GM13977 (cell line): ENCODE results near the gene RNGTT.

Source experiments
- DNase-seq: peaks from one replicate; pipeline ENCODE4 v3.0.0; 2012; ENCODE audit warnings: low spot score
- in situ Hi-C: fragments of 300-500 bp; cut with MboI; formaldehyde crosslinking; loops from one replicate; pipeline ENCODE4 v1.12.0; 2022; ENCODE audit warnings: low sequenced_read_pairs, low pct_unique_long_range_greater_than_20kb, mixed read lengths, inconsistent platforms; ENCODE audit not compliant: unreplicated experiment
- TF ChIP-seq, protein P1 (sequence below): IDR thresholded peaks from 2 replicates; pipeline ENCODE4 v1.5.1; 2012; ENCODE audit warnings: mild to moderate bottlenecking, control low read depth; ENCODE audit not compliant: insufficient read depth; ENCODE audit errors: extremely low read depth, missing control alignments

The RNGTT gene

DNA sequence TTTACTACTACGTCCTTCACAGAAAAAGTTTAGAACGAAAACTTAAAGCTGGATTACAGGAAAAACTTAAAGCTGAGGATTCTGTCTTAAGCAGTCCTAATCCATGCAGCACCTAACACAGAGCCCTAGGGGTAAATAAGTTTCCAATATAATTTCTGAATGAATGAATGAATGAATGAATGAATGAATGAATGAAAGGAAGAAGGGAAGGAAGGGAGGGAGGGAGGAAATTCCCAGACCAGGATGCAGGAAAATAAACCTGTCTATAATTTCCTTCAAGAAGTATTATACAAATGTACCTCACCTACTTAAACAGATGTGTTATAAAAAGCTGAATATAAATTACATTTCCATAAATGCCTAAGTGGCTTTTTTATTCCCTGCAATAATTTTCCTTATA is 83.4 kb downstream of the RNGTT start:
- TF ChIP-seq, protein P1, sequence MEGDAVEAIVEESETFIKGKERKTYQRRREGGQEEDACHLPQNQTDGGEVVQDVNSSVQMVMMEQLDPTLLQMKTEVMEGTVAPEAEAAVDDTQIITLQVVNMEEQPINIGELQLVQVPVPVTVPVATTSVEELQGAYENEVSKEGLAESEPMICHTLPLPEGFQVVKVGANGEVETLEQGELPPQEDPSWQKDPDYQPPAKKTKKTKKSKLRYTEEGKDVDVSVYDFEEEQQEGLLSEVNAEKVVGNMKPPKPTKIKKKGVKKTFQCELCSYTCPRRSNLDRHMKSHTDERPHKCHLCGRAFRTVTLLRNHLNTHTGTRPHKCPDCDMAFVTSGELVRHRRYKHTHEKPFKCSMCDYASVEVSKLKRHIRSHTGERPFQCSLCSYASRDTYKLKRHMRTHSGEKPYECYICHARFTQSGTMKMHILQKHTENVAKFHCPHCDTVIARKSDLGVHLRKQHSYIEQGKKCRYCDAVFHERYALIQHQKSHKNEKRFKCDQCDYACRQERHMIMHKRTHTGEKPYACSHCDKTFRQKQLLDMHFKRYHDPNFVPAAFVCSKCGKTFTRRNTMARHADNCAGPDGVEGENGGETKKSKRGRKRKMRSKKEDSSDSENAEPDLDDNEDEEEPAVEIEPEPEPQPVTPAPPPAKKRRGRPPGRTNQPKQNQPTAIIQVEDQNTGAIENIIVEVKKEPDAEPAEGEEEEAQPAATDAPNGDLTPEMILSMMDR, result no peak
- in situ Hi-C loops, result no loop called here
- no peak for DNase-seq

DNA sequence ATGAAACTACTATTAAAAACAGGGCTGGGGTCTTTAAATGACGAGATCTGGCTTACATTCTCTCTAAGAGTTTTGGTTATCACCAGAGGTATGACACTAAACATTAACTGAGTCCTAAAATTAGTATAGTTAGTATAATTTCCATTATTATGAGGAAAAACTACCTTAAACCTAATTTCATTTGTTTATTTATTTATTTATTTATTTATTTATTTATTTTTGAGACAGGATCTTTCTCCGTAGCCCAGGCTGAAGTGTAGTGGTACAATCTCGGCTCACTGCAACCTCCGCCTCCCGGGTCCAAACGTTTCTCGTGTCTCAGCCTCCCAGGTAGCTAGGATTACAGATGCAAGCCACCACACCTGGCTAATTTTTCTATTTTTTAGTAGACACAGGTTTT is 85.5 kb downstream of the RNGTT start:
- TF ChIP-seq, protein P1, result no peak
- DNase-seq, result no peak
- in situ Hi-C loops, result no loop called here

DNA sequence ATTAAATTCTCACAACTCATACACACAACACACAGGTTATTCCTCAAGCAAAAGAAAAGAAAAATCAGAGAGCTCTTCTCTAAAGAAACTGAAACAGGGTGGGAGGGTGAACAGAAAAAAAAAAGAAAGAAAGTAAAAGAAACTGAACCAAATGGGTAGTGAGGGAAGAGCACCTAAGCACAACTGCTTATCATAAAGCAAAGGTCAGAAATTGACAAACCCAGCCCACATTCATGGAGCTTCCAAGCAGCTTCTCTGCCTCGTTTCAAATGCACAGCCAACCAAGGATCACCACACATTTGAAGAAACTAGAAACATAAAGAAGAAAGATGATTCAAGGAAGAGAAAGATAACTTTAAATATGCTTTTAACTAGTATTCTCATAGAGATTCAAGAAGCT is 90.5 kb downstream of the RNGTT start:
- TF ChIP-seq, protein P1, result no peak
- in situ Hi-C loops, result loop anchor here (25.0 kb wide), 1 partner anchor 936 kb away; no protein-coding TSS in a partner anchor

DNA sequence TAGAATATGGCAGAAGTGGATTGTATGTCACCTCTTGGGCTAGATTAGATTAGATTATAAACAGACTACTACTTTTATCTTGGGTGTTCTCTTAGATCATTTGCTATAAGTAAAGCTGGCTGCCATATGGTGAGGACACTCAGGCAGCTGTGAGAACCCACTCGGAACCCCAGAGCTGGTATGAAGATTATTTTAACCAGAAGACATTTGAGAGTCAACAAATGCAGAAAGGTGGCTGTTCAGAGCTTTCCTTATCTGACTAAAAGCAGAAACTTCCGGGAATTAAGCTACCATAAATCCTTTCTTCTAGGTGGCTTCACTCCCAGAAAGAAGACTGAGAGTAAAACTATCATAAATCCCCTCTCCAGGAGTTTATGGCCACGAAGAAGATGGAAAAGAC is 91.9 kb downstream of the RNGTT start:
- in situ Hi-C loops, result loop anchor here (25.0 kb wide), 1 partner anchor 934 kb away; no protein-coding TSS in a partner anchor
- DNase-seq, result no peak
- TF ChIP-seq, protein P1, result no peak

More for the DNA sequence above, 90.5 kb downstream of the RNGTT start:
- no peak for DNase-seq

DNA sequence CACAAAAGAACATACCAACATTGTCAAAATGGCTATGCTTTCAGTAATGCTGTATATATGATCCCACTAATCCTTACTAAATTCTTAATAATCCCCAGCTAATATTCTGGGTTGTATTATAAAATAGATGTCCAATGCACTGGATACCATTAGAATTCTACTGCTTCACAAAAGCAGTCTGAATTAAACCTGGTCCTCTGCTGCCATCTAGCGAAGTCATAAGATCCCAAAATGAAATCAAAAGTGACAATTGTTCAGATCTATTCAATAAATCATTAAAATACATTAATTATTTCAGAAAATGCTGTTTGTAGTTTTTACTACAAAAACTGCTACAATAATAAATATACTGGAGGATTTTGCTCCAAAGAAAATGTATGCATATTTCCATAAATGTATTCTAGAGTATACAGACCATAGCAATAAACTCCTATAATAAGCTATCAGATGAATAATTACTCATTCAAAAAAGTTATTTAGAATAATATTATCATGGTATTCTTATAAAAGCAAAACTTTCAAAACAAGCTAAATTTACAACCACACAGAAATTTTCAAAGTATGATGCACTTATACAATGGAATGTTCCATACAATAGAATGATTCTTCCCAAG is 92.6 kb downstream of the RNGTT start:
- in situ Hi-C loops, result loop anchor here (25.0 kb wide), 1 partner anchor 934 kb away; no protein-coding TSS in a partner anchor
- peak; percentile 10 for DNase-seq
- TF ChIP-seq, protein P1, result peak; percentile 51

DNA sequence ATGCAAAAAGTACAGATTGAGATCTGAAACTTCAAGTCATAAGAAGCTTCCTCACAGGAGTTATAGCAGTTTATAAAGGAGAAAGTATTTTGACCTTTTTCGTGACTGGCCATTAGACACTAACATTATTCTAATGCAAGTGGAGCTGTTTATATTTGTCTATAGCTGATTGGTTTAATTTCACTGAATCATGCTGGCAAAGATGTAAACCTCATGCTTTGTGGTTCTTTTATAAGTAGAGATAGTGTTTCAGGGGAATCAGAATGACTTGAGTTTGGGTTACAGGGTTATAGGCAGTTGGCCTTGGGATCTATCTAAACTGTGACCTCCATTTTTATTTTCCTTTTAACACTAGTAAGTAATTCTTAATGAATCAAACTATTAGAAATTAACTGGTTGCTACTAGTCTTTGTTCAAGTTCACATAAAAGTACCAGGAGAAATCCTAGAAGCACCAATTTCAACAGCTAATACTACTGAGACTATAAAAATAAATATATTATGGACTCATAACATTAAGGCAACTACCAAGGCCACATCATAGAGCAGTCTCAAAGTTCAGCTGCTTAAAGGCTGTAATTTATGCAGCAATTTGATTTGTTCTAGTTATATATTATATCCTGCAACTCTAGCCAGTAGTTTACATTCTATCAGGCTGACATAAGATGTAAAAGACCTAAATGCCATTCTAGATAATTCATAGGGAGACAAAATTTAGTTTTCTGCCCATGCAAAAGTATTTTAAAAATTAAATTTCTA is 94.0 kb downstream of the RNGTT start:
- DNase-seq, result no peak
- TF ChIP-seq, protein P1, result no peak
- in situ Hi-C loops, result loop anchor here (25.0 kb wide), 1 partner anchor 932 kb away; no protein-coding TSS in a partner anchor
